Neural progenitor cell (in vitro differentiated cells): ENCODE data around the gene C20orf202.

Source experiments
- EZH2 ChIP-seq: fragments of 200-600 bp; sonication (generic); IDR thresholded peaks from 2 replicates; pipeline ENCODE4 v1.6.1; 2017; ENCODE audit warnings: antibody characterized with exemption, mild to moderate bottlenecking, moderate library complexity
- TF ChIP-seq, protein P1 (sequence below): fragments of 200-600 bp; sonication (generic); IDR thresholded peaks from 2 replicates; pipeline ENCODE4 v1.5.1; 2017; ENCODE audit warnings: antibody characterized with exemption, mild to moderate bottlenecking

DNA sequence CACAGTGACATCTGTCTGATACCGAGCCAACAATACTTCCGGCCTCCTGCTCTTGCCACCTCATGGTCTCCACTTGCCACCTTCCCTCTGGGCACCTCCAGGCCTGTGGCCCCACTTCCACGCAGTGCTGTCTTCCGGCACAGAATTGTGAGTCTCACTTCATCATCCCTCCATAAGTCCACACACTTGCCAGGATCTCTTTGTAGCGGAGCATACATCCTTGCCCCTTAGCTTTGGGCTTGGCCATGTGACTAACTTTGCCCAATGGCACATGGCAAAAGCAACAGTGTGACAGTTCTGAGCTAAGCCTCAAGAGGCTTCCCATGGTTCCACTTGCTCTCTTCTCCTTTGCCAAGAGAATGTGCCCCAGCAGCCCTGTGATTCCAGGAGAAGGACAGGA is 4.5 kb upstream of the C20orf202 start:
- no peak for TF ChIP-seq EZH2
- TF ChIP-seq, protein P1, sequence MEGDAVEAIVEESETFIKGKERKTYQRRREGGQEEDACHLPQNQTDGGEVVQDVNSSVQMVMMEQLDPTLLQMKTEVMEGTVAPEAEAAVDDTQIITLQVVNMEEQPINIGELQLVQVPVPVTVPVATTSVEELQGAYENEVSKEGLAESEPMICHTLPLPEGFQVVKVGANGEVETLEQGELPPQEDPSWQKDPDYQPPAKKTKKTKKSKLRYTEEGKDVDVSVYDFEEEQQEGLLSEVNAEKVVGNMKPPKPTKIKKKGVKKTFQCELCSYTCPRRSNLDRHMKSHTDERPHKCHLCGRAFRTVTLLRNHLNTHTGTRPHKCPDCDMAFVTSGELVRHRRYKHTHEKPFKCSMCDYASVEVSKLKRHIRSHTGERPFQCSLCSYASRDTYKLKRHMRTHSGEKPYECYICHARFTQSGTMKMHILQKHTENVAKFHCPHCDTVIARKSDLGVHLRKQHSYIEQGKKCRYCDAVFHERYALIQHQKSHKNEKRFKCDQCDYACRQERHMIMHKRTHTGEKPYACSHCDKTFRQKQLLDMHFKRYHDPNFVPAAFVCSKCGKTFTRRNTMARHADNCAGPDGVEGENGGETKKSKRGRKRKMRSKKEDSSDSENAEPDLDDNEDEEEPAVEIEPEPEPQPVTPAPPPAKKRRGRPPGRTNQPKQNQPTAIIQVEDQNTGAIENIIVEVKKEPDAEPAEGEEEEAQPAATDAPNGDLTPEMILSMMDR: no peak
